ENCODE measurements around the gene HIF1A.
"Not testable (repeated sequence)": the region's sequence is repeated elsewhere in the genome, so short reads cannot be mapped to it uniquely, and the experiment has no call there.

Gene HIF1A

DNA sequence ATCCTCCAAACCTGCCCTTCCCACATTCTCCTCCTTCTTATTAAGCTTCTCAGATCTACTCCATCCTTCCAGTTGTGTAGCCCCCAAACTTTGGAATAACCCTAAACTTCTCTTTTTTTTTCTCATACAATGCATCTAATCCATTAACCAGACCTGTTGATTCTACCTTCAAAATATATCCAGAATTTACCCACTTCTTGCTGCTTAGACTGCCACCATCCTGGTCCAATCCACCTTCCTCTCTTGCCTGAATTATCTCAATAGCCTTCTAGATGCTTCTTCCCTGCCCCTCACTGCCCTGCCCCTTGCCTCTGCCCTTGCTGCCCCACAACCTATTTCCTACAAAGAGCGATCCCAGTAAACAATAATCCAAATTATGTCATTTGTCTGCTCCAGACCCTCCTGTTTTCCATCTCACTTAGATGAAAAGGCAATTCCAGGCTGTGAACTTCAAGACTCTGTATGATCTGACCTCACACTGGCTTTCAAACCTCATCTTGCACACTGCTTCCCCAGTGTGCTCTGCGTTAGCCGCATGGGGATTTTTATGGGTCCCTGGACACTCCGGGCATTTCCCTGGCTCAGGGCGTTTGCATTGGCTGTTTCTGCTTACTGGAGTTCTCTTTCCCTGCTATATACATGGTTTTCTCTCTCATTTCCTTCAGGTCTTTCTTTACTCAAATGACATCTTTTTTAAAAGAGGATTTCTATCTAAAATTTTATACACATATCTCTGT, 42.6 kb upstream of the HIF1A start:
- no peak for DNase-seq (ENCODE audit: low spot score)
- no peak for TF ChIP-seq CTCF (IDR thresholded peaks at IDR 0.05; ENCODE audit: extremely low read depth, insufficient read depth, missing control alignments)
- in situ Hi-C loops (cut with MboI; ENCODE audit: low pct_unique_long_range_greater_than_20kb, low sequenced_read_pairs, unreplicated experiment): no loop called here

DNA sequence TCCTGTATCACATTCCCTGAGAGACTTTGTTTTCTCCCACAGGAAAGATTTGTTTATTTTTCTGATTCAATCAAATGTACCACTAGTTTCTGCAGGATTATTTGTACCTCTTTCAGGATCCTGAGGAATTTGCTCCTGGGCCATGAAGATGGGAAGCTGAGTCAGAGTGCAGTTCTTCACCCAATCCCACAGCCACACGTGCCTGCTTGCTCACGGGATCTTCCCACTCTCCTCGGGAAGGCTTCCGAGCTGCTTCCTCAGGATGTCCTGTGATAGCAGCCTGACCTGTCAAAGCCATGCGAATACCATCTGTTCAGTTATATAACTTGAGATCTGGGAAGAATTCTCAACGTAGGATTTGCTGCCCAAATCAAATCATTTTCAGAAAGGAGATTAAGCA, 41.8 kb upstream of the HIF1A start:
- in situ Hi-C loops (cut with MboI; ENCODE audit: low pct_unique_long_range_greater_than_20kb, low sequenced_read_pairs, unreplicated experiment): no loop called here

GRCh38 chr14:61654026-61654425, 41.3 kb upstream of the HIF1A start:
- in situ Hi-C loops (cut with MboI; ENCODE audit: low pct_unique_long_range_greater_than_20kb, low sequenced_read_pairs, unreplicated experiment): no loop called here
- no peak for TF ChIP-seq CTCF (IDR thresholded peaks at IDR 0.05; ENCODE audit: extremely low read depth, insufficient read depth, missing control alignments)

More for the DNA sequence above, 41.8 kb upstream of the HIF1A start:
- DNase-seq (ENCODE audit: low spot score): no peak
- TF ChIP-seq CTCF (IDR thresholded peaks at IDR 0.05; ENCODE audit: extremely low read depth, insufficient read depth, missing control alignments): no peak

DNA sequence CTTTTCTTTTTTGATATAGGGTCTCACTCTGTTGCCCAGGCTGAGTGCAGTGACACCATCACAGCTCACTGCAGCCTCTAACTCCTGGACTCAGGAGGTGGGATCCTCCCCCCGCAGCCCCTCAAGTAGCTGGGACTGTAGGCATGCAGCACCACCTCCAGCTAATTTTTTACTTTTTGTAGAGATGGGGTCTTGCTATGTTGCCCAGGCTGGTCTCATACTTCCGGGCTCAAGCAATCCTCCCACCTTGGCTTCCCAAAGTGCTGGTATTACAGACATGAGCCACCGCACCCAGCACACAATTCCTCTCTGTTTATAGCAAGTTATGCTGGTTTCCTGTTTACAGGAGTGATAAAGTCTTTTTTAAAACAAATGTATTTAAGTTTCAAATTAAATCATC, 39.5 kb upstream of the HIF1A start:
- TF ChIP-seq CTCF (IDR thresholded peaks at IDR 0.05; ENCODE audit: extremely low read depth, insufficient read depth, missing control alignments): no peak
- no peak for DNase-seq (ENCODE audit: low spot score)
- in situ Hi-C loops (cut with MboI; ENCODE audit: low pct_unique_long_range_greater_than_20kb, low sequenced_read_pairs, unreplicated experiment): no loop called here

More at GRCh38 chr14:61654026-61654425, 41.3 kb upstream of the HIF1A start:
- no peak for DNase-seq (ENCODE audit: low spot score)

DNA sequence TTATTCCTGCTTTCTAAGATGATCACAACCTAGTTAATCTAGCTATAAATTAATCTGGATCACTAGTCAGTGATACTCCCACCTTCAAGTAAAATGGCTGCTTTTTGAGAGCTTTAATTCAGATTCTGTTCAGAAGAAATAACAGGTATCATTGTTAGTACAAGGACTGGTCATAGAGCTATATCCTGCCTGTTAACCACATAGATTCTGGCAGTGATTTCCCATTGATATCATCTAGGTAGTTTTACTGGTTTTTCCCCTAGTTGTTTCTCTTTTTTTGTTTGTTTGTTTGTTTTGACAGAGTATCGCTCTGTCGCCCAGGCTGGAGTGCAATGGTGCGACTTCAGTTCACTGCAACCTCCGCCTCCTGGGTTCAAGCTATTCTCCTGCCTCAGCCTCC, 39.0 kb upstream of the HIF1A start:
- TF ChIP-seq CTCF (IDR thresholded peaks at IDR 0.05; ENCODE audit: extremely low read depth, insufficient read depth, missing control alignments): no peak
- DNase-seq (ENCODE audit: low spot score): no peak
- in situ Hi-C loops (cut with MboI; ENCODE audit: low pct_unique_long_range_greater_than_20kb, low sequenced_read_pairs, unreplicated experiment): no loop called here

- DNase-seq (ENCODE audit: low spot score); in situ Hi-C loops (cut with MboI; ENCODE audit: low pct_unique_long_range_greater_than_20kb, low sequenced_read_pairs, unreplicated experiment): not testable (repeated sequence)
Measured at GRCh38 chr14:61658111-61658510, 37.2 kb upstream of the HIF1A start.

- no peak for DNase-seq (ENCODE audit: low spot score)
- in situ Hi-C loops (cut with MboI; ENCODE audit: low pct_unique_long_range_greater_than_20kb, low sequenced_read_pairs, unreplicated experiment): no loop called here
- TF ChIP-seq CTCF (IDR thresholded peaks at IDR 0.05; ENCODE audit: extremely low read depth, insufficient read depth, missing control alignments): no peak
Measured at GRCh38 chr14:61659582-61659981, 35.7 kb upstream of the HIF1A start.
